ENCODE data around the gene NXPE3.

- no peak for TF ChIP-seq CTCF (IDR thresholded peaks at IDR 0.05; ENCODE audit: low read depth, low read length)
- TF ChIP-seq MAX (IDR thresholded peaks at IDR 0.05; ENCODE audit: low read depth, low read length) = no peak
These were observed 83.6 kb downstream of the NXPE3 start for GRCh38 chr3:101862416-101863165.

Data from NB4 (cell line).